SK-N-SH (cell line): ENCODE measurements around the gene TRAPPC3. TPM values are rescaled to one million over a fixed set of nuclear protein-coding genes. Genes with fewer than 3 reads are reported as not detected.

Experiments used
- CTCF ChIA-PET: fragments of 300-600, 350-600 bp; formaldehyde crosslinking; extraction: SDS; loops from one replicate; lab custom pipeline; 2021; lab: Yijun Ruan, JAX
- POLR2A ChIA-PET: fragments of 350-600 bp; sonication (Branson Sonifier 250); formaldehyde crosslinking; extraction: SDS; loops from one replicate; lab custom pipeline; 2020; ENCODE audit warnings: antibody characterized with exemption, inconsistent platforms; lab: Yijun Ruan, JAX
- DNase-seq: peaks from one replicate; pipeline ENCODE4 v3.0.0; 2012
- H2AFZ ChIP-seq: fragments of 200-600 bp; sonication (generic); 2 replicates; pipeline ENCODE4 v1.8.1; 2016; ENCODE audit warnings: antibody characterized with exemption, mild to moderate bottlenecking, low read depth
- H3F3A ChIP-seq: fragments of 200-600 bp; sonication (generic); replicated peaks from 2 replicates; pipeline ENCODE3; 2016; ENCODE audit warnings: antibody characterized with exemption, mild to moderate bottlenecking; ENCODE audit not compliant: insufficient read depth
- H3K27ac ChIP-seq, 2 experiments: fragments of 200-500 bp in 1 of 2; fragments of 200-600 bp in 1 of 2; sonication (Bioruptor generic) in 1 of 2; sonication (generic), shearing (Covaris generic) in 1 of 2; 2 replicates each; pipeline versions ENCODE4 v1.5.1 to v1.6.1; 2014 to 2016; ENCODE audit warnings: low read depth in 2 of 2, inconsistent platforms in 1 of 2, low read length in 1 of 2, mild to moderate bottlenecking in 1 of 2, mixed read lengths in 1 of 2
- H3K27me3 ChIP-seq: fragments of 200-600 bp; sonication (generic), shearing (Covaris generic); 2 replicates; pipeline ENCODE4 v1.6.1; 2016; ENCODE audit warnings: mixed run types; ENCODE audit not compliant: insufficient read depth
- H3K36me3 ChIP-seq, 2 experiments: fragments of 200-500 bp in 1 of 2; fragments of 200-600 bp in 1 of 2; sonication (Bioruptor generic) in 1 of 2; sonication (generic) in 1 of 2; replicated peaks in 1 of 2; 2 replicates each; pipeline versions ENCODE3 to v1.5.1; 2014 to 2016; ENCODE audit warnings: low read length in 1 of 2, mild to moderate bottlenecking in 1 of 2; ENCODE audit not compliant: insufficient read depth in 2 of 2, control insufficient read depth in 1 of 2
- H3K4me1 ChIP-seq, 2 experiments: fragments of 200-500 bp in 1 of 2; fragments of 200-600 bp in 1 of 2; sonication (Bioruptor generic) in 1 of 2; sonication (generic), shearing (Covaris generic) in 1 of 2; 2 replicates each; pipeline versions ENCODE4 v1.5.1 to v1.6.1; 2014 to 2016; ENCODE audit warnings: low read depth in 1 of 2, low read length in 1 of 2, mixed run types in 1 of 2; ENCODE audit not compliant: insufficient read depth in 2 of 2, control insufficient read depth in 1 of 2
- H3K4me2 ChIP-seq: fragments of 200-600 bp; sonication (generic), shearing (Covaris generic); 2 replicates; pipeline ENCODE4 v1.6.1; 2017; ENCODE audit warnings: mixed run types
- H3K4me3 ChIP-seq, 2 experiments: fragments of 200-500 bp in 1 of 2; fragments of 200-600 bp in 1 of 2; sonication (Bioruptor generic) in 1 of 2; sonication (generic), shearing (Covaris generic) in 1 of 2; 2 replicates each; pipeline versions ENCODE4 v1.5.1 to v1.8.1; 2014 to 2016; ENCODE audit warnings: low read depth in 2 of 2, inconsistent platforms in 1 of 2, low read length in 1 of 2, mild to moderate bottlenecking in 1 of 2, mixed read lengths in 1 of 2, moderate library complexity in 1 of 2
- H3K79me2 ChIP-seq: fragments of 200-600 bp; sonication (generic); 2 replicates; pipeline ENCODE4 v1.8.1; 2017; ENCODE audit warnings: mild to moderate bottlenecking; ENCODE audit not compliant: insufficient read depth
- H3K9ac ChIP-seq: fragments of 200-600 bp; sonication (generic); 2 replicates; pipeline ENCODE4 v1.6.1; 2017; ENCODE audit warnings: mixed run types
- H3K9me2 ChIP-seq: fragments of 200-600 bp; sonication (generic); 2 replicates; pipeline ENCODE4 v1.6.1; 2017; ENCODE audit warnings: mixed run types
- H3K9me3 ChIP-seq: fragments of 200-600 bp; sonication (generic); 2 replicates; pipeline ENCODE4 v1.6.1; 2017; ENCODE audit warnings: mixed run types, mild to moderate bottlenecking, moderate library complexity
- H4K20me1 ChIP-seq: fragments of 200-600 bp; sonication (generic); 2 replicates; pipeline ENCODE4 v1.6.1; 2017; ENCODE audit warnings: mild to moderate bottlenecking, mixed run types; ENCODE audit not compliant: insufficient read depth
- CHD2 ChIP-seq: fragments of 150-350 bp; IDR thresholded peaks from 2 replicates; pipeline ENCODE4 v1.6.1; 2018; ENCODE audit warnings: low read length; ENCODE audit not compliant: partially characterized antibody
- CTCF ChIP-seq: fragments of 200-600 bp; sonication (generic); IDR thresholded peaks from 2 replicates; pipeline ENCODE4 v1.6.1; 2017; ENCODE audit warnings: antibody characterized with exemption, mild to moderate bottlenecking, moderate library complexity
- EP300 ChIP-seq, 2 experiments: IDR thresholded peaks; 2 replicates each; pipeline versions ENCODE4 v1.4.0 to v1.6.1; 2012; ENCODE audit warnings: borderline replicate concordance in 1 of 2, low read depth in 1 of 2, low read length in 1 of 2
- EZH2phosphoT487 ChIP-seq: fragments of 200-600 bp; sonication (generic); IDR thresholded peaks from 2 replicates; pipeline ENCODE4 v1.6.1; 2017; ENCODE audit warnings: low read depth, mixed run types, mild to moderate bottlenecking, antibody characterized with exemption, moderate library complexity, borderline replicate concordance
- GATA2 ChIP-seq: sonication (generic); formaldehyde crosslinking; IDR thresholded peaks from 2 replicates; pipeline ENCODE4 v1.5.0; 2020; ENCODE audit warnings: mild to moderate bottlenecking, missing genetic modification reagents
- IRF3 ChIP-seq: fragments of 150-350 bp; IDR thresholded peaks from 2 replicates; pipeline ENCODE4 v1.6.1; 2016; ENCODE audit warnings: mild to moderate bottlenecking, low read depth, low read length
- JUND ChIP-seq: IDR thresholded peaks from 2 replicates; pipeline ENCODE4 v1.4.0; 2012
- MEF2A ChIP-seq: IDR thresholded peaks from 2 replicates; pipeline ENCODE4 v1.4.0; 2012; ENCODE audit warnings: low read depth, borderline replicate concordance
- MXI1 ChIP-seq: IDR thresholded peaks from 2 replicates; pipeline ENCODE4 v1.6.1; 2012; ENCODE audit warnings: mild to moderate bottlenecking, low read depth, low read length, improper control_type of control experiment
- PBX3 ChIP-seq: IDR thresholded peaks from 2 replicates; pipeline ENCODE4; 2012
- POLR2AphosphoS5 ChIP-seq: IDR thresholded peaks from 2 replicates; pipeline ENCODE4 v1.6.1; 2012; ENCODE audit warnings: low read depth, low read length
- RAD21 ChIP-seq: IDR thresholded peaks from 2 replicates; pipeline ENCODE4 v1.6.1; 2012; ENCODE audit warnings: mild to moderate bottlenecking, low read length
- RXRA ChIP-seq: IDR thresholded peaks from 2 replicates; pipeline ENCODE4 v1.4.0; 2012; ENCODE audit warnings: low read depth, mild to moderate bottlenecking, borderline replicate concordance
- SIN3A ChIP-seq: IDR thresholded peaks from 2 replicates; pipeline ENCODE4 v1.6.1; 2012; ENCODE audit warnings: low read depth, mild to moderate bottlenecking, low read length, moderate library complexity, borderline replicate concordance
- SMC3 ChIP-seq: IDR thresholded peaks from 2 replicates; pipeline ENCODE4 v1.6.1; 2012; ENCODE audit warnings: low read depth, low read length, improper control_type of control experiment
- TAF1 ChIP-seq: IDR thresholded peaks from 2 replicates; pipeline ENCODE4 v1.6.1; 2012; ENCODE audit warnings: low read depth, mild to moderate bottlenecking, low read length, moderate library complexity, borderline replicate concordance
- TCF12 ChIP-seq: IDR thresholded peaks from 2 replicates; pipeline ENCODE4 v1.4.0; 2012
- USF2 ChIP-seq: fragments of 150-350 bp; IDR thresholded peaks from 2 replicates; pipeline ENCODE4 v1.6.1; 2017; ENCODE audit warnings: antibody characterized with exemption, low read length, low read depth, borderline replicate concordance
- YY1 ChIP-seq: IDR thresholded peaks from 2 replicates; pipeline ENCODE4 v1.4.0; 2012; ENCODE audit warnings: low read depth, mild to moderate bottlenecking
- ZBTB33 ChIP-seq: IDR thresholded peaks from 2 replicates; pipeline ENCODE4 v1.4.0; 2012; ENCODE audit warnings: low read depth, borderline replicate concordance
- WGBS: methylation state at CpG from one replicate; pipeline ENCODE4 v1.1.6; 2017; ENCODE audit warnings: low lambda C conversion rate; 5-methylcytosine and 5-hydroxymethylcytosine counted together
- polyA plus RNA-seq, 3 experiments: library from polyadenylated mRNA; depleted of rRNA; stranded (reverse); fragments of >200 nt; gene quantifications; 2 replicates each; pipeline ENCODE4 v1.2.3, GENCODE V29; 2012

Gene TRAPPC3
- 149 and 169 TPM in 2 replicates for polyA plus RNA-seq (2012; rRNA removed)
- polyA plus RNA-seq (2012; cell fraction: cytosol; rRNA removed) = 172 and 173 TPM in 2 replicates
- 83.1 and 92.3 TPM in 2 replicates for polyA plus RNA-seq (2012; cell fraction: nucleus; rRNA removed)

- Histone ChIP-seq H3K9ac (peak within 1 kb of the TSS; percentile 78), H3K4me1 (peaks cover 24 to 25% of the 10 kb centered on the region in 2 experiments), H3K9me2 (no peaks in the 10 kb centered on the region), H3K27me3 (no peaks in the 10 kb centered on the region), H3F3A (peaks cover 19% of the 10 kb centered on the region), H4K20me1 (no peaks in the 10 kb centered on the region; the same call in 1 of the 2 replicates), H3K27ac (peak within 1 kb of the TSS; percentile 97 to 98), H3K36me3 (peaks cover 0 to 5% of the 10 kb centered on the region in 2 experiments), H2AFZ (peak within 1 kb of the TSS; percentile 23), H3K79me2 (peaks cover 48% of the 10 kb centered on the region), H3K4me2 (peak within 1 kb of the TSS; percentile 85), H3K9me3 (no peaks in the 10 kb centered on the region), H3K4me3 (peak within 1 kb of the TSS; percentile 72 to 73)
- ChIA-PET POLR2A (interaction anchor here (0.7 to 2.4 kb wide), 6 partner anchors 11 to 157 kb away, joined by 3 to 13 read pairs (median 5); partner anchors contain the start of genes SH3D21 and THRAP3), CTCF (interaction anchor here (0.6 to 4.8 kb wide), 69 partner anchors 10 to 400 kb away, joined by 3 to 143 read pairs (median 4); partner anchors contain the start of genes SH3D21, TEKT2 and THRAP3)
- peak; percentile 98 for DNase-seq
- under 1% methylated on average over 39 of the region's 62 CpGs for WGBS
- TF ChIP-seq SMC3 = peak; percentile 95
- peak; percentile 70; the same call in 1 of the 2 replicates for TF ChIP-seq JUND
- no peak for TF ChIP-seq TAF1
- TF ChIP-seq MEF2A = no peak
- TF ChIP-seq TCF12 = peak; percentile 68
- TF ChIP-seq RXRA = no peak
- no peak for TF ChIP-seq GATA2 (CRISPR knock-in tag)
- TF ChIP-seq SIN3A = peak; percentile 78; the same call in 1 of the 2 replicates
- no peak for TF ChIP-seq EZH2phosphoT487
- TF ChIP-seq POLR2AphosphoS5 = peak; percentile 57; the same call in 1 of the 2 replicates
- TF ChIP-seq EP300 (IDR thresholded peaks at IDR 0.05; ENCODE audit: borderline replicate concordance in 1 of 2, low read depth in 1 of 2, low read length in 1 of 2) = peak in 1 of 2 experiments; percentile 69; a peak in 1 of 4 replicates
- 0 out of 2 replicates have a peak, but pooled peaks have one; percentile 4 for TF ChIP-seq YY1
- no peak for TF ChIP-seq ZBTB33
- TF ChIP-seq RAD21 = peak; percentile 98
- no peak for TF ChIP-seq IRF3
- 0 out of 2 replicates have a peak, but pooled peaks have one; percentile 19 for TF ChIP-seq PBX3
- peak; percentile 98 for TF ChIP-seq CTCF
- peak; percentile 94 for TF ChIP-seq CHD2
- 0 out of 2 replicates have a peak, but pooled peaks have one; percentile 25 for TF ChIP-seq USF2
- peak; percentile 77; the same call in 1 of the 2 replicates for TF ChIP-seq MXI1
Observed at GRCh38 chr1:36149237-36149972, at the start of gene TRAPPC3. Gene TRAPPC3 (minus strand): TSS chr1:36149486. CDS start chr1:36149378, 108 bp downstream.
